DND-41 (cell line): ENCODE data around the gene FAM98B.

Experiments
- ATAC-seq: fragments of 200-7000 bp; cut with Tn5 transposase; 3 replicates; pipeline ENCODE4 v1.9.1; 2021; ENCODE audit warnings: low read depth; ENCODE audit not compliant: insufficient read depth
- DNase-seq: peaks from one replicate; pipeline ENCODE4 v3.0.0-alpha.2; 2020
- H2AFZ ChIP-seq: 2 replicates; pipeline ENCODE4 v1.6.0; 2012; ENCODE audit warnings: low read depth, low read length
- H3K27ac ChIP-seq: 2 replicates; pipeline ENCODE4 v1.5.1; 2012; ENCODE audit warnings: low read length, inconsistent platforms
- H3K27me3 ChIP-seq: fragments of 200-600 bp; sonication (generic); 2 replicates; pipeline ENCODE4 v1.6.0; 2012; ENCODE audit warnings: low read length, mild to moderate bottlenecking, inconsistent platforms; ENCODE audit not compliant: insufficient read depth, poor library complexity
- H3K36me3 ChIP-seq: 2 replicates; pipeline ENCODE4 v1.5.1; 2012; ENCODE audit warnings: low read length, inconsistent platforms; ENCODE audit not compliant: insufficient read depth
- H3K4me1 ChIP-seq: 2 replicates; pipeline ENCODE4 v1.5.1; 2012; ENCODE audit warnings: mild to moderate bottlenecking, low read length; ENCODE audit not compliant: insufficient read depth
- H3K4me2 ChIP-seq: 2 replicates; pipeline ENCODE4 v1.6.0; 2012; ENCODE audit warnings: mild to moderate bottlenecking, moderate library complexity, low read length, inconsistent platforms; ENCODE audit not compliant: insufficient read depth
- H3K4me3 ChIP-seq, 2 experiments: fragments of 200-600 bp in 1 of 2; shearing (Covaris generic) in 1 of 2; 2 replicates each; pipeline ENCODE4 v1.5.1; 2012 to 2016; ENCODE audit warnings: inconsistent platforms in 2 of 2, low read length in 2 of 2, mild to moderate bottlenecking in 2 of 2, low read depth in 1 of 2, moderate library complexity in 1 of 2
- H3K79me2 ChIP-seq: 2 replicates; pipeline ENCODE4 v1.6.0; 2012; ENCODE audit warnings: low read length, inconsistent platforms; ENCODE audit not compliant: insufficient read depth
- H3K9ac ChIP-seq: 2 replicates; pipeline ENCODE4 v1.6.0; 2012; ENCODE audit warnings: low read depth, mild to moderate bottlenecking, inconsistent platforms, low read length, moderate library complexity
- H3K9me3 ChIP-seq: 2 replicates; pipeline ENCODE4 v1.5.1; 2012; ENCODE audit warnings: low read length, moderate library complexity, mild to moderate bottlenecking, inconsistent platforms; ENCODE audit not compliant: insufficient read depth, severe bottlenecking
- H4K20me1 ChIP-seq: 2 replicates; pipeline ENCODE4 v1.6.0; 2012; ENCODE audit warnings: low read length; ENCODE audit not compliant: insufficient read depth
- CTCF ChIP-seq: IDR thresholded peaks from 2 replicates; pipeline ENCODE4 v1.5.1; 2012; ENCODE audit warnings: borderline replicate concordance, low read length, moderate library complexity, mild to moderate bottlenecking; ENCODE audit not compliant: poor library complexity, severe bottlenecking; ENCODE audit errors: extremely low read depth
- EZH2 ChIP-seq: IDR thresholded peaks from 3 replicates; pipeline ENCODE4 v1.6.1; 2012; ENCODE audit warnings: borderline replicate concordance, low read depth, mild to moderate bottlenecking, moderate library complexity, low read length, inconsistent platforms; ENCODE audit not compliant: severe bottlenecking

FAM98B gene

GRCh38 chr15:38424101-38424552 is 29.8 kb upstream of the FAM98B start:
- no peak overlapping the region for H2AFZ ChIP-seq
- H3K79me2 ChIP-seq: no peaks in the 10 kb centered on the region
- DNase-seq (no peak), ATAC-seq (no peak)
- peaks cover 9% of the 10 kb centered on the region for H3K27me3 ChIP-seq
- H4K20me1 ChIP-seq: no peaks in the 10 kb centered on the region
- no peak overlapping the region for H3K4me3 ChIP-seq
- no peak overlapping the region for H3K4me2 ChIP-seq
- no peak for TF ChIP-seq EZH2
- no peak for TF ChIP-seq CTCF
- H3K9ac ChIP-seq: no peak overlapping the region
- no peaks in the 10 kb centered on the region for H3K9me3 ChIP-seq
- no peak overlapping the region for H3K27ac ChIP-seq
- no peaks in the 10 kb centered on the region for H3K36me3 ChIP-seq
- no peaks in the 10 kb centered on the region for H3K4me1 ChIP-seq

DNA sequence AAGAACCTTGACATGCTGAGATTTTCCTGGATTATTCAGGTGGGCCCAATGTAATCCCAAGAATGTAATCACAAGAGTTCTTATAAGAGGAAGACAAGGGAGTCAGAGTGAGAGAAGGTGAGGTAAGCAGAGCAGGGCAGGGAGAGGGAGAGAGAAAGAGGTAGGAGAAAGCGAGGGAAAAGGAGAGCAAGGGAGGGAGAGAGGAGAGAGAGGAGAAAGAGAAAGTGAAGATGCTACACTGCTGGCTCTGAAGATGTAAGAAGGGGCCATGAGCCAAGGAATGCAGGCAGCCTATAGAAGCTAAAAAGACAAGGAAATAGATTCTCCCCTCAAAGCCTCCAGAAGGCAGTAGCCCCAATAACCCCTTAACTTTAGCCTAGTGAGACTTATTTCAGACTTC is 28.7 kb upstream of the FAM98B start:
- Histone ChIP-seq H3K4me1 (no peaks in the 10 kb centered on the region), H3K27me3 (peaks cover 12% of the 10 kb centered on the region), H3K9ac (no peak overlapping the region), H3K27ac (no peak overlapping the region), H3K36me3 (no peaks in the 10 kb centered on the region), H2AFZ (no peak overlapping the region), H3K79me2 (no peaks in the 10 kb centered on the region), H3K4me2 (no peak overlapping the region), H3K4me3 (no peak overlapping the region), H4K20me1 (no peaks in the 10 kb centered on the region), H3K9me3 (no peaks in the 10 kb centered on the region)
- TF ChIP-seq EZH2 (no peak), CTCF (no peak)
- ATAC-seq: no peak
- no peak for DNase-seq

DNA sequence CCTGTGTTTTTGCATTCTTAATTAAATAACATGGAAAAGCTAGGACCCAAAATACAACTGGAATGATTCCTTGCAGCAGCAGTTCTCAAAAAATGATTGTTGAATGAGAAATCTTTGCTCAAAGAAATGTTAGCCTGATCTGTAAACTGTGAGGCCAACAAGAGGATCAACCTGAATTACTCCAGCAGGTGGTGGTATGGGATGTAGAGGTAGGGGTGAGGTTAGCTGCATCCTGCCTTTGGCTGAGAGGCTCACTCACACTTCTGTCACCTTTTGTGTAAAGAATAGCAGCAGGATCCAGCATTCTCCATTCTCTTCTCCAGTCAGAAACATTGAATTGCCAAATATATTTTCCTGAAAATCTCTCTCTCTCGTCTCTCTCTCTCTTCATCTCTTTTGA is 26.5 kb upstream of the FAM98B start:
- TF ChIP-seq CTCF (no peak), EZH2 (no peak)
- DNase-seq: no peak
- Histone ChIP-seq H3K79me2 (no peaks in the 10 kb centered on the region), H3K4me2 (no peak overlapping the region), H4K20me1 (no peaks in the 10 kb centered on the region), H3K4me1 (no peaks in the 10 kb centered on the region), H3K36me3 (no peaks in the 10 kb centered on the region), H3K4me3 (no peak overlapping the region), H3K9me3 (no peaks in the 10 kb centered on the region), H3K27ac (no peak overlapping the region), H3K9ac (no peak overlapping the region), H2AFZ (no peak overlapping the region), H3K27me3 (peaks cover 13% of the 10 kb centered on the region)
- ATAC-seq: no peak
